GDM1 (cell line): ENCODE results near the gene ARHGAP30.
A peak's percentile ranks its signal among the peaks of the same experiment; 100 is the strongest.
"Not testable (repeated sequence)": the region's sequence is repeated elsewhere in the genome, so short reads cannot be mapped to it uniquely, and the experiment has no call there.

Experiments used
- DNase-seq: peaks from one replicate; lab custom pipeline; 2025; lab: John Stamatoyannopoulos, UW

Gene ARHGAP30

GRCh38 chr1:161068306-161069234 is 1.1 kb downstream of the ARHGAP30 start:
- peak; percentile 93 for DNase-seq

- no peak for DNase-seq
These were observed 3.0 kb downstream of the ARHGAP30 start for GRCh38 chr1:161066694-161067093.

- not testable (repeated sequence) for DNase-seq
These were observed 4.0 kb downstream of the ARHGAP30 start for GRCh38 chr1:161065681-161066080.

GRCh38 chr1:161063936-161064335 is 5.8 kb downstream of the ARHGAP30 start:
- not testable (repeated sequence) for DNase-seq

- no peak for DNase-seq
These were observed 8.3 kb downstream of the ARHGAP30 start for GRCh38 chr1:161061419-161061818.

- DNase-seq = no peak
These were observed 10.4 kb downstream of the ARHGAP30 start for GRCh38 chr1:161059293-161059692.

GRCh38 chr1:161054805-161055204 is 14.9 kb downstream of the ARHGAP30 start:
- DNase-seq = no peak

- no peak for DNase-seq
These were observed 15.5 kb downstream of the ARHGAP30 start for GRCh38 chr1:161054232-161054631.

GRCh38 chr1:161052899-161053298 is 16.8 kb downstream of the ARHGAP30 start:
- no peak for DNase-seq

- DNase-seq = no peak
These were observed 18.5 kb downstream of the ARHGAP30 start for GRCh38 chr1:161051219-161051618.

GRCh38 chr1:161048949-161049722 is 20.6 kb downstream of the ARHGAP30 start:
- no peak for DNase-seq

GRCh38 chr1:161047436-161048420 is 22.0 kb downstream of the ARHGAP30 start:
- no peak for DNase-seq

GRCh38 chr1:161046605-161047228 is 23.0 kb downstream of the ARHGAP30 start:
- no peak for DNase-seq

GRCh38 chr1:161045736-161046604 is 23.7 kb downstream of the ARHGAP30 start, which contains the start of gene USF1:
USF1 (minus strand) TSS chr1:161045977; CDS start chr1:161043275, 2,702 bp downstream.
- peak; percentile 92 for DNase-seq

GRCh38 chr1:161044908-161045735 is 24.6 kb downstream of the ARHGAP30 start:
- DNase-seq = peak; percentile 80

- no peak for DNase-seq
These were observed 25.2 kb downstream of the ARHGAP30 start for GRCh38 chr1:161044535-161044907.

- DNase-seq = no peak
These were observed 30.1 kb downstream of the ARHGAP30 start for GRCh38 chr1:161039546-161039945.

- no peak for DNase-seq
These were observed 30.5 kb downstream of the ARHGAP30 start for GRCh38 chr1:161039154-161039545.

GRCh38 chr1:161038523-161039153 is 31.1 kb downstream of the ARHGAP30 start, which contains the start of gene TSTD1:
TSTD1 (minus strand) TSS chr1:161038964; CDS start chr1:161038889, 75 bp downstream.
- DNase-seq = no peak
